ENCODE measurements around the gene FOXO4. TPM values are rescaled to one million over a fixed set of nuclear protein-coding genes. Genes with fewer than 3 reads are reported as not detected.

Gene FOXO4
- total and polyA plus RNA-seq, 2 of the 13 experiments (the other 11 are each of a cell fraction or from before 2014, with no cell fraction given): 5.1 to 5.7 TPM

DNA sequence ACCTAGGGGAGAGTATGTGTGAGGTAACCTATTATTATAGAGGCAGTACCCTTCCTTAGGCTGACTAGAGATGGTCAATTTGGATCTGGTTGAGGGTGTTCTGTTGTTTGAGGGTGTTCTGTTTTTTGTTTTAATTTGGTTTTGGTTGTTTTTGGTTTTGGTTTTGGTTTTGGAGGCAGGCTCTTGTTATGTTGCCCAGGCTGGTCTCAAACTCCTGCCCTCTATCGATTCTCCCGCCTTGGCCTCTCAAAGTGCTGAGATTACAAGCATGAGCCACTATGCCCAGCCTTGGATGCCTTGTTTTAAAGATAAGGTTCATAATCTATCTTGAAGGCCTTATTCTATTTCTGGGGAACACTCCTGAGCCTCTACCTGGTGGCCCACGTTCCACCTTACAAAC, 10.0 kb downstream of the FOXO4 start (continued):
- TF ChIP-seq, protein P1, sequence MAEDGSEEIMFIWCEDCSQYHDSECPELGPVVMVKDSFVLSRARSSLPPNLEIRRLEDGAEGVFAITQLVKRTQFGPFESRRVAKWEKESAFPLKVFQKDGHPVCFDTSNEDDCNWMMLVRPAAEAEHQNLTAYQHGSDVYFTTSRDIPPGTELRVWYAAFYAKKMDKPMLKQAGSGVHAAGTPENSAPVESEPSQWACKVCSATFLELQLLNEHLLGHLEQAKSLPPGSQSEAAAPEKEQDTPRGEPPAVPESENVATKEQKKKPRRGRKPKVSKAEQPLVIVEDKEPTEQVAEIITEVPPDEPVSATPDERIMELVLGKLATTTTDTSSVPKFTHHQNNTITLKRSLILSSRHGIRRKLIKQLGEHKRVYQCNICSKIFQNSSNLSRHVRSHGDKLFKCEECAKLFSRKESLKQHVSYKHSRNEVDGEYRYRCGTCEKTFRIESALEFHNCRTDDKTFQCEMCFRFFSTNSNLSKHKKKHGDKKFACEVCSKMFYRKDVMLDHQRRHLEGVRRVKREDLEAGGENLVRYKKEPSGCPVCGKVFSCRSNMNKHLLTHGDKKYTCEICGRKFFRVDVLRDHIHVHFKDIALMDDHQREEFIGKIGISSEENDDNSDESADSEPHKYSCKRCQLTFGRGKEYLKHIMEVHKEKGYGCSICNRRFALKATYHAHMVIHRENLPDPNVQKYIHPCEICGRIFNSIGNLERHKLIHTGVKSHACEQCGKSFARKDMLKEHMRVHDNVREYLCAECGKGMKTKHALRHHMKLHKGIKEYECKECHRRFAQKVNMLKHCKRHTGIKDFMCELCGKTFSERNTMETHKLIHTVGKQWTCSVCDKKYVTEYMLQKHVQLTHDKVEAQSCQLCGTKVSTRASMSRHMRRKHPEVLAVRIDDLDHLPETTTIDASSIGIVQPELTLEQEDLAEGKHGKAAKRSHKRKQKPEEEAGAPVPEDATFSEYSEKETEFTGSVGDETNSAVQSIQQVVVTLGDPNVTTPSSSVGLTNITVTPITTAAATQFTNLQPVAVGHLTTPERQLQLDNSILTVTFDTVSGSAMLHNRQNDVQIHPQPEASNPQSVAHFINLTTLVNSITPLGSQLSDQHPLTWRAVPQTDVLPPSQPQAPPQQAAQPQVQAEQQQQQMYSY (CRISPR knock-in tag; IDR thresholded peaks at IDR 0.05): no peak

GRCh38 chrX:71106427-71106826, 10.8 kb downstream of the FOXO4 start, which contains the start of gene CXorf65:
Gene CXorf65, minus strand, starts transcription at chrX:71106740. Its CDS starts 184 bp downstream, at chrX:71106556.
- BruUV-seq (replicated peaks): no TSS peak
- Histone ChIP-seq H3K4me2 (ENCODE audit: low read depth, low read length) (no peak within 1 kb of the TSS), H3K27me3 (ENCODE audit: control insufficient read depth in 1 of 2, insufficient read depth in 2 of 2, low read length in 2 of 2) (no peaks in the 10 kb centered on the region), H3K79me2 (ENCODE audit: insufficient read depth, low read length) (no peaks in the 10 kb centered on the region), H3K36me3 (replicated peaks in 1 of 2; ENCODE audit: control insufficient read depth in 1 of 2, insufficient read depth in 2 of 2, low read length in 2 of 2) (no peaks in the 10 kb centered on the region), H3K9ac (ENCODE audit: insufficient read depth, low read depth, low read length) (no peak within 1 kb of the TSS), H4K20me1 (ENCODE audit: insufficient read depth, low read length) (no peaks in the 10 kb centered on the region), H2AFZ (ENCODE audit: low read length) (no peak within 1 kb of the TSS), H3K4me3 (replicated peaks in 1 of 3; ENCODE audit: insufficient read depth in 1 of 3, low read depth in 2 of 3, low read length in 3 of 3) (no peak within 1 kb of the TSS), H3K27ac (ENCODE audit: extremely low read length, insufficient read depth, low read length) (no peak within 1 kb of the TSS), H3K9me3 (ENCODE audit: low read length) (no peaks in the 10 kb centered on the region), H3K4me1 (ENCODE audit: insufficient read depth, low read length) (peaks cover 23% of the 10 kb centered on the region)
- TF ChIP-seq ARNT (IDR thresholded peaks at IDR 0.05) (no peak), NCOA1 (CRISPR knock-in tag; IDR thresholded peaks at IDR 0.05) (no peak)
- ChIA-PET POLR2A (interaction anchor here (0.8 kb wide), 1 partner anchor 12 kb away, joined by 3 read pairs; the partner anchor contains the start of gene MED12), CTCF (ENCODE audit: low intra/inter-chr PET ratio, low total read pairs) (no interaction called here)
- no peak for ATAC-seq
- intact Hi-C loops (cut with micrococcal nuclease; ENCODE audit: unreplicated experiment): no loop called here
- no peak for DNase-seq (ENCODE audit: low spot score)
- FAIRE-seq: no peak
- in situ Hi-C loops (cut with HindIII; ENCODE audit: extremely low pct_ligation_motif_present, low pct_unique_long_range_greater_than_20kb): no loop called here
- WGBS (ENCODE audit: low lambda C conversion rate): 100% methylated on average over 1 of the region's 1 CpG

DNA sequence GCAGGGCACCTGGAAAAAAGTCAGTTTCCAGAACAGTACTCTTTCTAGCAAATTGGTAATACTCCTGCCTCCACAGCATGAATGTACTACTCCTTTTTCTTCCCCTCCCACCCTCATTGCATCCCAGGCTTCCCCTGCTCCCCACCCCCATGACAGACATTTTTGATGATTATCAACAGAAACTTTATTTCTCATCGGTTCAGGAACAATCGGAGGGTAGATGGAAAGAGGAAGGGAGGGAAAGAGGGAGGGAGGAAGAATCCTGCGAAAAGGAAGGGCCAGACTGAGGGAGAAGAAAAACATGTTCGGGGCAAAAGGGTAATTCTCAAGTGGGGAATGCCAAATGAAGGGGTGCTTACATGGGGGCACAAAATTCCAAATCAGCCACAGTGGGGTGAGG, 11.6 kb downstream of the FOXO4 start:
- H3K4me1 ChIP-seq (ENCODE audit: insufficient read depth, low read length): peaks cover 23% of the 10 kb centered on the region
- no peaks in the 10 kb centered on the region for H3K36me3 ChIP-seq (replicated peaks in 1 of 2; ENCODE audit: control insufficient read depth in 1 of 2, insufficient read depth in 2 of 2, low read length in 2 of 2)
- no peaks in the 10 kb centered on the region for H4K20me1 ChIP-seq (ENCODE audit: insufficient read depth, low read length)
- no peak for FAIRE-seq
- H2AFZ ChIP-seq (ENCODE audit: low read length): no peak overlapping the region
- H3K4me2 ChIP-seq (ENCODE audit: low read depth, low read length): no peak overlapping the region
- no peak overlapping the region for H3K4me3 ChIP-seq (replicated peaks in 1 of 3; ENCODE audit: insufficient read depth in 1 of 3, low read depth in 2 of 3, low read length in 3 of 3)
- in situ Hi-C loops (cut with HindIII; ENCODE audit: extremely low pct_ligation_motif_present, low pct_unique_long_range_greater_than_20kb): no loop called here
- no peaks in the 10 kb centered on the region for H3K27me3 ChIP-seq (ENCODE audit: control insufficient read depth in 1 of 2, insufficient read depth in 2 of 2, low read length in 2 of 2)
- ChIA-PET POLR2A (no interaction called here), CTCF (ENCODE audit: low intra/inter-chr PET ratio, low total read pairs) (no interaction called here)
- H3K27ac ChIP-seq (ENCODE audit: extremely low read length, insufficient read depth, low read length): no peak overlapping the region
- intact Hi-C loops (cut with micrococcal nuclease; ENCODE audit: unreplicated experiment): no loop called here
- 85% methylated on average over 4 of the region's 4 CpGs for WGBS (ENCODE audit: low lambda C conversion rate)
- ATAC-seq: no peak
- no TSS peak for BruUV-seq (replicated peaks)
- H3K79me2 ChIP-seq (ENCODE audit: insufficient read depth, low read length): no peaks in the 10 kb centered on the region
- DNase-seq (ENCODE audit: low spot score): no peak
- H3K9ac ChIP-seq (ENCODE audit: insufficient read depth, low read depth, low read length): no peak overlapping the region
- no peaks in the 10 kb centered on the region for H3K9me3 ChIP-seq (ENCODE audit: low read length)
- TF ChIP-seq, protein P2, sequence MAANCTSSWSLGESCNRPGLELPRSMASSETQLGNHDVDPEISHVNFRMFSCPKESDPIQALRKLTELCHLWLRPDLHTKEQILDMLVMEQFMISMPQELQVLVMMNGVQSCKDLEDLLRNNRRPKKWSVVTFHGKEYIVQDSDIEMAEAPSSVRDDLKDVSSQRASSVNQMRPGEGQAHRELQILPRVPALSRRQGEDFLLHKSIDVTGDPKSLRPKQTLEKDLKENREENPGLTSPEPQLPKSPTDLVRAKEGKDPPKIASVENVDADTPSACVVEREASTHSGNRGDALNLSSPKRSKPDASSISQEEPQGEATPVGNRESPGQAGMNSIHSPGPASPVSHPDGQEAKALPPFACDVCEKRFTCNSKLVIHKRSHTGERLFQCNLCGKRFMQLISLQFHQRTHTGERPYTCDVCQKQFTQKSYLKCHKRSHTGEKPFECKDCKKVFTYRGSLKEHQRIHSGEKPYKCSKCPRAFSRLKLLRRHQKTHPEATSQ (CRISPR knock-in tag; IDR thresholded peaks at IDR 0.05; ENCODE audit: borderline replicate concordance): no peak
- TF ChIP-seq ZNF563 (CRISPR knock-in tag; IDR thresholded peaks at IDR 0.05): no peak
- no peak for TF ChIP-seq CREM (IDR thresholded peaks at IDR 0.05)
- TF ChIP-seq CREM (CRISPR knock-in tag; IDR thresholded peaks at IDR 0.05): no peak
- no peak for TF ChIP-seq ZSCAN30 (CRISPR knock-in tag; IDR thresholded peaks at IDR 0.05)
- no peak for TF ChIP-seq SNAI1 (CRISPR knock-in tag; IDR thresholded peaks at IDR 0.05; ENCODE audit: borderline replicate concordance)
- no peak for TF ChIP-seq ZBTB21 (CRISPR knock-in tag; IDR thresholded peaks at IDR 0.05)
- TF ChIP-seq ZNF432 (CRISPR knock-in tag; IDR thresholded peaks at IDR 0.05; ENCODE audit: borderline replicate concordance): no peak
- TF ChIP-seq ZNF414 (CRISPR knock-in tag; IDR thresholded peaks at IDR 0.05): no peak
- no peak for TF ChIP-seq SMC3 (IDR thresholded peaks at IDR 0.05; ENCODE audit: low read length)

Measured in HepG2 (cell line).